GM21825 (cell line): Measurements from ENCODE around the gene ALDH3B1.
"Not testable (repeated sequence)": the region's sequence is repeated elsewhere in the genome, so short reads cannot be mapped to it uniquely, and the experiment has no call there.

Experiments
- ATAC-seq: cut with Tn5 transposase; IDR thresholded peaks from one replicate; pipeline ENCODE4 v1.9.1; 2021; ENCODE audit warnings: mild to moderate bottlenecking, moderate library complexity; ENCODE audit not compliant: unreplicated experiment

The ALDH3B1 gene, protein sequence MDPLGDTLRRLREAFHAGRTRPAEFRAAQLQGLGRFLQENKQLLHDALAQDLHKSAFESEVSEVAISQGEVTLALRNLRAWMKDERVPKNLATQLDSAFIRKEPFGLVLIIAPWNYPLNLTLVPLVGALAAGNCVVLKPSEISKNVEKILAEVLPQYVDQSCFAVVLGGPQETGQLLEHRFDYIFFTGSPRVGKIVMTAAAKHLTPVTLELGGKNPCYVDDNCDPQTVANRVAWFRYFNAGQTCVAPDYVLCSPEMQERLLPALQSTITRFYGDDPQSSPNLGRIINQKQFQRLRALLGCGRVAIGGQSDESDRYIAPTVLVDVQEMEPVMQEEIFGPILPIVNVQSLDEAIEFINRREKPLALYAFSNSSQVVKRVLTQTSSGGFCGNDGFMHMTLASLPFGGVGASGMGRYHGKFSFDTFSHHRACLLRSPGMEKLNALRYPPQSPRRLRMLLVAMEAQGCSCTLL

DNA sequence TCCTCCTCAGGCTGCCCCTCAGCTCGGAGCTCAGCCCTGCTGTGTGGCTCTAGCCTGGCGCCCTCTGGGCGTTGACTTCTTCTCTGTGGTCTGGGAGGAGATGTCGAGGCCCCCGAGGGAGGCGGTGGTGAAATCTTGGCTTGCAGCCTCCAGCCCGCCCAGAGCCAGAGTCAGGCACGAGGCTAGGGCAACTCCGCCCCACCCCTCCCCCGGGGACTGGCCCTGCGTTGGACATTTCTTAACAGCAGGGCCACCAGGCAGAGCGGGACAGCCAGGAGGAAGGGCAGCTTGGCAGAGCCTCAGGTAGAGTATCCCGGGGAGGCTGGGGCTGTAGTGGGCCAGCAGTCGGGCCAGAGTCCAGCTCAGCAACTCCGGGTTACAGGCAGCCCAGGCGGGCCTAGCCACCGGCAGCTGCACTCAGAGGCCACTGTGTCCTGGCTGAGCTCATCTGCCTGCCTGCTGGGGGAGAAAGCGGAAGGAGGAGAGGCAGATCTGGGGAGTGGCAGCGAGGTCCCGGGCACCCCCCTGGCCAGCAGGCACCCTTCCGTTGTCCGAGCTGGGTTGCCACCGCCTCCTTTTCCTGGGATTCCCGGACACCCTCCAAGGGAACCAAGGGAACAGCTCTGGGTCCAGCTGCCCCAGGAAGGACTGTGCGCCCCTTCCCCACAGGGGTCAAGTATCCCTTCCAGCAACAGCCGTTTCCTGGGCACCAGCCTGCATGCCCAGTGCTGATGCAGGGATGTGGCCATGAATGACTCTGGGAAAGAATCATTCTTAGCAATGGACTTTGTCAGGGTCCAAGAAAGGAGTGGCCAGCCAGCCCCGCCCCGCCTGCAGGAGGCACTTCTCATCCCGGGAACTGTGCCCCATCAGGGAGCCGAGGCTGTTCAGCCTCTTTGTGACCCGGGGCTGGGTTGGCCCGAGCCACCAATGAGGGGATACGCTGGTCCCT, at the start of gene ALDH3B1:
Gene ALDH3B1, plus strand, starts transcription at position 238 of the 952 bp plus-strand sequence. CDS start 4,971 bp downstream, outside the sequence.
- no peak for ATAC-seq

DNA sequence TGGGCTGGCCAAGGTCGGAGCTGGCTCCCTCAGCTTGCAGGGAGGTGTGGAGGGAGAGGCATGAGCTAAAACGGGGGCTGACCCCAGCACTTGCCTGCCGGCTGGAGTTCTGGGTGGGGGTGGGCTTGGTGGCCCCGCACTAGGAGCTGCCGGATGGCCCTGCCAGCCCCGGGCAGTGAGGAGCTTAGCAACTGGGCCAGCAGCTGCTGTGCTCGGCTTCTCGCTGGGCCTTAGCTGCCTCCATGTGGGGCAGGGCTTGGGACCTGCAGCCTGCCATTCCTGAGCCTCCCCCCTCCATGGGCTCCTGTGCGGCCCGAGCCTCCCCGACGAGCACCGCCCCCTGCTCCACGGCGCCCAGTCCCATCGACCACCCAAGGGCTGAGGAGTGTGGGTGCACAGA, 46.9 kb upstream of the ALDH3B1 start:
- ATAC-seq: not testable (repeated sequence)

DNA sequence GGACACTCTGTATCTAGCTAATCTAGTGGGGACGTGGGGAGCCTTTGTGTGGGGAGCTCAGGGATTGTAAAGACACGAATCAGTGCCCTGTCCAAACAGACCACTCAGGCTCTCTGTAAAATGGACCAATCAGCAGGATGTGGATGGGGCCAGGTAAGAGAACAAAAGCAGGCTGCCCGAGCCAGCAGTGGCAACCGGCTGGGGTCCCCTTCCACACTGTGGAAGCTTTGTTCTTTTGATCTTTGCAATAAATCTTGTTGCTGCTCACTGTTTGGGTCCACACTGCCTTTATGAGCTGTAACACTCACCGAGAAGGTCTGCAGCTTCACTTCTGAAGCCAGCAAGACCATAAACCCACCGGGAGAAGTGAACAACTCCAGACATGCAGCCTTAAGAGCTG, 46.2 kb upstream of the ALDH3B1 start:
- ATAC-seq: not testable (repeated sequence)

DNA sequence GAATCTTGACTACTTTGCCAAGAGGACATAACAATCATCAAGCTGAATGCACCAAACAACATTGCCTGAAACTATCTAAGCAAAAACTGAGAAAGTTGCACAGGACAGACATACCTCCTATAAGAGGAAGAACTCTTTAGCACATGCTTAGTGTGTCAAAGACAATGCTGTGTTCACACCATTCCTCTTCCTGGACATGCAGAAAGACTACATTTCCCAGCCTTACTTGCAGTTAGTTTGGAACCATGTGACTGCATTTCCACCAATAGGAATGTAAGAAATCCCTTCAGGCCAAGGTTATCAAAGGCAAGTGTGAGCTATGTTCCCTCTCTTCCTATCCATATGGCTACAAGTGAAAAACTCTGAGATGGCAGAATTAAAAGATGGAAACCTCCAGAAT, 45.4 kb upstream of the ALDH3B1 start:
- ATAC-seq: not testable (repeated sequence)

DNA sequence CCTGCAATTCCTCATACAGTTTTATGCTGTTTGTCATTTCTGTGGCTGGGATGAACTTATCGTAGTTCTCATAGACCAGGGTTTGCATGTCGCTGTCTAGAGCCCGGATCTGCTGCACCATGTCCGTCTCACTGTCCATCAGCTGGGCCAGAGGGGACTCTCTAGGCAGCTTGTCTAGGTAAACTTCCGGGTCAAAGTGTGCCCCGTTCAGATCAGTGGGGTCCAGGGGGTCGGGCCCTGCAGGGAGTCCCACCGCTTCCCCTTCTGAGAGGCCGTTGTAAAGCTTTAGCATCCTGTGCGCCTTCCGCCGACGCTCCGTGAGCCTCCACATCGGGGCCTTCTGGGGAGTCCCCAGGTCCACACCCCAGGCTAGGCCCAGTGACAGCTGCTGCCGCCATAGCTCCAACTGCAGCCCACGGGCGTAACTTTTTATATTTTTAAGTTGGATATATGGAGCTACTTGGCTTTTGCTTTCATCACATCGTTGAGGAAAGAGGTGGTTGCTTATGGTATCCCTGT, 44.2 kb upstream of the ALDH3B1 start:
- ATAC-seq: not testable (repeated sequence)

DNA sequence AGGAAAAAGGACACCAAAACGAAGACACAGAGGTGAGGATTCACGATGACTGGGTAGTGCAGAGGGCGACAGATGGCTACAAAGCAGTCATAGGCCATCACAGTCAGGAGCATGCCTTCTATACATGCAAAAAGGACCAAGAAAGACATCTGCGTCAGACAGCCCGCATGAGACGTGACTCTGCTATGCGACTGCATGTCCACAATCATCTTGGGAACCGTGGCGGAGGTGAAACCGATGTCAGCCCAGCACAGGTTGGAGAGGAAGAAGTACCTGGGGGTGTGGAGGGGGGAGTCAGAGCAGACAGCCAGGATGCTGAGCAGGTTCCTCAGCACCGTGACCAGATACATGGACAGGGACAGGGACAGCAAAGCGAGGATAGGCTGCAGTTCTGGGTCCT, 35.4 kb upstream of the ALDH3B1 start:
- ATAC-seq: not testable (repeated sequence)

DNA sequence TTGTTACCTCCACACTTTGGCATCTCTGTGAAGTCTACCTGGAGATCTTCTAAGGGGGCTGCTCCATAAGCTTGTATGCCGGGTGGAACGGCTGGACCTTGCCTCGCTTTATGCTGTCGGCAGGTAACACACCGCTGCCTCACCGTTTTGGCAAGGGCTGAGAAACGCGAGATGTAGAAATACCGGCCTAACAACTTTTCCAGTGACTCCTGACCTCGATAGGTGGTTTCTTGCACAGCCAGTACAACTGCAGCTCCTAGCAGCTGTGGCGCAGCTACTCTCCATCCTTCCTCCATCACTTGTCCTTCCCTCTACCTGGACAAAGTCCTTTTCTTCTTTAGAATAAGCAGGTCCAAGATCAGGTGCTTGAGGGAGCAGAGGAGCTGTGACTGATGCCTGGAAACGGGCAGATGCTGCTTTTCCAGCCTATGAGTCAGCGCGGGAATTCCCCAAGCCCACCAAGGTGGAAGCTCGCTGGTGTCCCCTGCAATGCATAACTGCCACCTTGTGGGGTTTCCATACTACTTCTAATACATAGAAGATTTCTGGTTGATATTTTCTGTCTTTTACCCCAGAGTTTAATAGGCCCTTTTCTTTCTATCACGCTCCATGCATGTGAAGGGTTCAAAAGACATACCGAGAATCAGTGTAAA, 31.2 kb upstream of the ALDH3B1 start:
- not testable (repeated sequence) for ATAC-seq

DNA sequence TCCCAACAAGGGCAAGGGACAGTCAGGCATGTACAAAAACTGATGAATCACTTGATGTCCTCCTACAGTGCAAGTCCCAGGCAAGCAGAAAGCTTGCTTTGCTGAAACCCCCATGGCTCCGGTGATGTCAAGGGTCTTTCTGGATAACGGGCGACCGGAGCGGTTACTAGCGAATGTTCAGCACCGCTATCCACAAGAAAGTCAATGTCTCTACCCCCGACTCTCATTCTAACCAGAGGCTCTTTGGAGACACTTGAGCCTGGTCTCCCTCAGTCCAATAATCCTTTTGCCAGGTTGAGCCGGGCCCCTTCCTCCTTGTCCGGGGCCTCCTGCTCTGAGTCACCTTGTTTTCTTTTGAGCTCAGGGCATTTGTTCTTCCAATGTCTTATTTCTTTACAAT, 28.9 kb upstream of the ALDH3B1 start:
- not testable (repeated sequence) for ATAC-seq

DNA sequence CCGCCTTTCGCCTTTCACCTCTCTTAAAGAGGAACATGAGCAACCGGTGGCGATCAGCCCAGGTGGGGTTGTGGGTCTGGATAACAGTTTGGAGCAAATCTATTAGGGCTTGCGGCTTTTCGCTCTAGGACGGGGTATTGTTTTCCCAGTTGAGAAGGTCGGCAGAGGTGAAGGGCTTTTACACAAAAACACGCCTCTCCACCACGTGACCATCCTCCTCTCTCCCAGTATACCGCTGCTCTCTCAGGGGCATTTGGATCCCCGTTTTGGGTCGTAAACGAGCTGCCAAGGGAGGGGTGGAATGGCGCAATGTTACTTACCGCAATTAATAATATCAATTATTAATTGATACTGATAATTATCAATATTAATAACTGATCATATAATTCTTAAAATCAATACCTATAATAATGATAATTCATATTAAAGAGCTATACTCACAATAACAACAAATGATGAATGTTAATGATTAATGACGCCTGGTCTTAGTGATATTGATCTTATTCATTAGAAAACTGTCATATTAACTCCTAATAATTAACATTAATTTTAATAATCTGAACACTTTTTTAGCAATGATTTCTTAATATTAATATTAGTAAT, 27.8 kb upstream of the ALDH3B1 start:
- ATAC-seq: not testable (repeated sequence)

DNA sequence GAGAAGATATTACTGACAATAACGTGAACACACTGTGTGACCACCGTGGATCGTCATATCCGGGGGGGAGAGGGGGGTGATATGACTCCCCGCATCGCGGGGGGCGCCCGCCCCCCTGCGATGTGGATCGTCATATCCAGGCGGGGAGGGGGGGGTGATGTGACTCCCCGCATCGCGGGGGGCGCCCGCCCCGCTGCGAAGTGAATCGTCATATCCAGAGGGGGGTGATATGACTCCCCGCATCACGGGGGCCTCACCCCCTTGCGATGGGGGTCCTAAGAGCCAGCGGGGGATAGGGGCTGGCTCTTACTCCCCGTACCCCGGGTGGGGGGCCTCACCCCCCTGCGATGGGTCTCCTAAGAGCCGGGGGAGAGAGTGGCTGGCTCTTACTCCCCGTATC, 26.2 kb upstream of the ALDH3B1 start:
- no peak for ATAC-seq

DNA sequence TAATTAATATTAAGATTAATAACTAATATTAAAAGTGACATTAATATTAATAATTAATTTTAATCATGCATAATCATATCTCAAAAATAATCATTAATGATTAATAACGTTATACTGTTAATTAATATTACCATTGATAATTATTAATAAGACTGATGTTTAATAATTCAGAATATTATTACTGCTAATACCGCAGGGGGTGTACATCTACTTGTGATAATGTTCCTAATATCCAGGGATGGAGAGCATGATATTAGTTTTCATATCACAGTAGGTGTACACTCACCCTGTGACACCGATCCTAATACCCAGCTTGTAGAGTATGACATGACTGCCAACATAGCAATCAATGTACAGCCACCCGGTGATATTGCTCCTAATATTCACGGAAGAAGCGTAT, 24.8 kb upstream of the ALDH3B1 start:
- ATAC-seq: not testable (repeated sequence)

DNA sequence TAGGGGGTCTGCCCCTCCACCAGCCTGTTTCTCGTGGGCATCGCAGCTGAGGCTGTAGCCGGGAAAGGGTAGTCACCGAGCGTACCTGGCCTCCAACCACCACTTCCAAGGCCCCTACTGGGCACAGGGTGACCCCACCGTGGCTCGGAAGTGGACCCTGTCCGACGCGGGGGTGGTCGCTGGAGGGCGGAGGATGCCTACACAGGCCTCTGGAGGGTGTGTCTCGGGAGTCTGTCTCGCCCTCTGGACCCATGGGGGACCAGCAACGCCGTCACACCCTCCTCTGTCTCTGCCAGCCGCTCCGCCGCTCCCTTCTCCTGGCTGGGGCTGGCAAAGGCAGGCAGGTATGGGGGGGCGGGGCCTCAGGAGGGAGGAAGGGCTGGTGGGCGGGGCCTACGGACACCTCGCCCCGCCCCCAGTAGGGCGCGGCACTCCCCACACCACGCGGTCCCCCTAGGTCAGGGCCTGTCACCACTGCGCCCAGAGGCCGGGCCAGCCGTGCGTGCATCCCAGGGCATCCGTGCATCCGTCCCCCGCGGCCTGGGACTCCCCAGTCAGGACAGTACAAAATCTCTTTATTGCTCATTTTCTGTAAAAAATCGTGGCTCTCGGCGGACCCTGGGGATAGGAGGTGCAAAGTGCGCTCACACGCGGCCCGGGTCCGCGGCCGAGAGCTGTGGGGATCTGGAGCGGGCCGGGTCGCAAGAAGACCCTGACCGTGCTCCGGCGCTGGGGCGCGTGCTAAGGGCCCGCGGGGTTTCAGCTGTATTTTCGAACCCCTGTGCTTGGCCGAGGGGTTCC, 19.4 kb upstream of the ALDH3B1 start:
- not testable (repeated sequence) for ATAC-seq

DNA sequence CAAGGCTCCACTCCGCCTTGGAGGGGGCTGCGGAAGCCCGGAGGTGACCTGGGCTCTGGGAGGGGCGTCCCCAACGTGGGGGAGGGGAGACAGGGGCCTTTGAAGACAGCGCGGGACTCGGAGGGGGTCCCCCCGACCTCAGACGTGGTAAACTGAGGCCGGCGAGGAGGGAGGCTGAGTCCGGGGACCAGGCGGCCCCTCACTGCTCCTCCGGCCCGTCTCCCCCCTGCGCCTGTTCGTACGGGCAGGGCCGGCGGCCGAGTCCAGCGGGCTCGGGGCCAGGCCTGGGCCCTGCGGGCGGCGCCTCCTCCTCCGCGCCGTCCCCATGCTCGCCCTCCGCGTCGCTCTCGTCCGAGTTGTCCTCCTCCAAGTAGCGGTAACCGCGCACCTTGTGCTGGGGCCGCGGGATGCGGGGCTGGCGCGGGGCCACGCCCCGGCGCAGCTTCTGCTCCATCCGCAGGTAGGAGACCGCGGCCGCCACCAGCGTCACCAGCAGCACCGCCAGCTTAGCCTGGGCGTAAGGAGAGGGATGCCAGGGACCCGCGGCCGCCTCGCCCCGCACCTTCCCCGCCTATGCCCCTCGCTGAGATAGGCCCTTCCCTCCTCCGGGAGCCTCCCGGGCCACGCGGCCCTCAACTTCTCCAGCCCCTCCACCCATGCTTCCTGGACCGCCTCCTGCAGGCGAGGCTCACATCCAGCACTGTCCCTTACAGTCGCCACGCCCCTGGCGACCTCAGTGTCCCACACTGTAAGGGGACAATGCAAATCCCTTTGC, 18.6 kb upstream of the ALDH3B1 start:
- ATAC-seq: not testable (repeated sequence)

DNA sequence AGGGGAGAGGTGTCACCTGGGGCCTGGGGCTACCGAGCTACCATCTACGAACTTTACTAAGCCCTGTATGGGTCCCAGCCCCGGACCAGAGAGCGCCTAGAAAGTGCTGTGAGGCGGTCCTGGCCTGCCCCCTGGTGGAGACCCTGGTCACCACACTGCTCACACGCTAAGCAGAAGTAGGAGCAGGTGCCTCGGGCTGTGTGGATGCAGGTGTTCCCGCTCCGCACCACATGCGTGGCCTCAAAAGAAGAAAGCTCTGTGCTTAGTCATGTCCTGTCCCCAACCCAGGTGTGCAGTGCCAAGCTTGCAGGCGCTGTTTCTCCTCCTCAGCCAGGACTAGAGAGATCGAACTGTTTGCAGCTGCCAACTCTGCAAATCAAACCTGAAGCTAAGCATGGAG, 16.3 kb upstream of the ALDH3B1 start:
- ATAC-seq: not testable (repeated sequence)

DNA sequence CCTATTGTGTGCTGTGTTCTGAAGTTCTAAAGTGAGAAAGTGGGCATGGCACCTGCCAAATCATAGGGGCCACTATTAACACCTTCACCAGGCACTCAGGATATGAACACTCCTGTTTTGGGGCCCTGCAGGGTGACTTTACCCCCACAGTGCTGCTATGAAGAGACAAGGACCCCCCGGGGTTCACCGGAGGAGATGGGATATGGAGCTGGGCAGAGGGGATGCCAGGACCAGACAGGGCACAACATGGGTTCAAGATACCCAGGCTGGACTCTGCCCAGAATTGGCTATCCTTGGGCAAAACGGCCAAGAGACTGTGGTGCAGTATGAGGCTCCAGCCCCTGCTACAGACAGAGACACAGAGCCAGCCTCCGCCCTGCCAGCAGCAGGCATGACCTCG, 15.7 kb upstream of the ALDH3B1 start:
- ATAC-seq: not testable (repeated sequence)

DNA sequence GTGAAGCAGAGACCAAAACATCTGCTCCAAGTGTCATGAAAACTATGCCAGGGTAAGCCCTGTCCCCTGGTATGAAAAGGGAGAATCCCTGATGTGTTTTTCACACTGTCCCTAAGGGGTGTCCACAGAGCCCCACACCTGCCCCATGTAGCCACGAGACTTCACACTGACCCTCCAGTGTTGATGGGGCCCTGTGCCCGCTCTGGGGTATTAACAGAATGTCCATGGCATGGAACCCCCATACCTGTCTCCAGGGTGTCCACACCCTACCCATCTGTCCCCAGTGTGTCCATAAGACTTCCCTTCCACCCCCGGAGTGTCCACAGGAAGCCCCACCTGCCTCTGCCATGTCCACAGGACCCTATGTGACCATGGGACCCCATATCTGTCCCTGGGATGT, 15.0 kb upstream of the ALDH3B1 start:
- not testable (repeated sequence) for ATAC-seq

DNA sequence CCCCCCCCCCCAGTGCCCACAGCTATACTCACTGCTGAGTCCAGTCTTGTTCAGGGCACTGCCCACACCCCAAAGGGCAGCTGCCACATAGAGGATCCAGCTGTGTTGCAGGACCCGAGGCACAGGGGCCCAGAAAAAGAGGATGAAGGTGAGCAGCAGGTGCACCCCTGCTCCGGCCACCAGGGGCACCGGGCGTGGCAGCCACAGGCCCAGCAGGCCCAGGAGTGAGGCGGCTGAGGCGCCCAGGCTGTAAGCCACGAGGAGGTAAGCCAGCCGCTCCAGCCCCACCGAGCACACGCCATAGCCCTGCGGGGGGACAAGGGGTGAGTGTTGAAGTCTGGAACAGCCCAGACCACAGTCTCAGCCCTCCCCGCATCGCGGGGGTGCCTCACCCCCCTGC, 14.5 kb upstream of the ALDH3B1 start:
- ATAC-seq: not testable (repeated sequence)

DNA sequence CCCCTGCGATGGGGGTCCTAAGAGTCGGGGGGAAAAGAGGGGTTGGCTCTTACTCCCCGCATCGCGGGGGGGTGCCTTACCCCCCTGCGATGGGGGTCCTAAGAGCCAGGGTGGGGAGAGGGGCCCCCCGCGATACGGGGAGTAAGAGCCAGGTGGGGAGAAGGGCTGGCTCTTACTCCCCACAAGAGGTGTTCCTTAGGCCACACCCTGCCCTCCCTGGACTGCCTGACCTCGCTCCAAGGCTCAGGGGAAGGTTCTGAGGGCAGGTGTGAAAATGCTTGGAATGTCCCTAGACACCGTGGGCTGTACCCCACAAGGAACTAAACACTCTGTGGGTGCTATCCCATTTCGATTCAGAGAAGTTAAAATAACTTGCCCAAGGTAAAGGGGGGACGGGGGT, 14.1 kb upstream of the ALDH3B1 start:
- ATAC-seq: no peak
